ENCODE measurements around the gene CST4. TPM values are rescaled to one million over a fixed set of nuclear protein-coding genes. Genes with fewer than 3 reads are reported as not detected.

The CST4 gene
- total RNA-seq, 1 donor from 2014 or later, result not detected

DNA sequence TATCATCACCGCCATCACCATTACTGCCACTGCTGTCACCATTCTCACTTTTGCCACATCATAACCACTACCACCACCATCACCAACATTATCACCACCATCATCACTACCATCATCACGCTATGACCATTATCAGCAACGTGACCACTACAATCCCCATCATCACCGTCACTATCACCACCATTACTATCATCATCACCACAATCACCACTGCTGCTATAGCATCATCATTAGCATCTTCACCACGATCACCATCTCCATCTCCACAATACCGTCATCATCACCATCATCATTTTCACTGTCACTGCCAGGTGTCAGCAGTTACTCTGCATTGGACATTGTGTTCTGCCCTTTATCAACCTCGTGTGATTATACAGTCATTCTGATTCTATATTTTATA is 19.0 kb downstream of the CST4 start:
- H3K9me3 Mint-ChIP-seq, result no peaks in the 10 kb centered on the region
- no peaks in the 10 kb centered on the region for H3K4me1 ChIP-seq
- H3F3A ChIP-seq (ENCODE audit: low read depth), result no peaks in the 10 kb centered on the region
- no peak overlapping the region for H2AFZ ChIP-seq (replicated peaks)
- H4K20me1 ChIP-seq (ENCODE audit: low read depth), result no peaks in the 10 kb centered on the region
- TF ChIP-seq EZH2phosphoT487 (IDR thresholded peaks at IDR 0.05) (no peak), EZH2 (IDR thresholded peaks at IDR 0.05) (no peak)
- TF ChIP-seq, protein P1, sequence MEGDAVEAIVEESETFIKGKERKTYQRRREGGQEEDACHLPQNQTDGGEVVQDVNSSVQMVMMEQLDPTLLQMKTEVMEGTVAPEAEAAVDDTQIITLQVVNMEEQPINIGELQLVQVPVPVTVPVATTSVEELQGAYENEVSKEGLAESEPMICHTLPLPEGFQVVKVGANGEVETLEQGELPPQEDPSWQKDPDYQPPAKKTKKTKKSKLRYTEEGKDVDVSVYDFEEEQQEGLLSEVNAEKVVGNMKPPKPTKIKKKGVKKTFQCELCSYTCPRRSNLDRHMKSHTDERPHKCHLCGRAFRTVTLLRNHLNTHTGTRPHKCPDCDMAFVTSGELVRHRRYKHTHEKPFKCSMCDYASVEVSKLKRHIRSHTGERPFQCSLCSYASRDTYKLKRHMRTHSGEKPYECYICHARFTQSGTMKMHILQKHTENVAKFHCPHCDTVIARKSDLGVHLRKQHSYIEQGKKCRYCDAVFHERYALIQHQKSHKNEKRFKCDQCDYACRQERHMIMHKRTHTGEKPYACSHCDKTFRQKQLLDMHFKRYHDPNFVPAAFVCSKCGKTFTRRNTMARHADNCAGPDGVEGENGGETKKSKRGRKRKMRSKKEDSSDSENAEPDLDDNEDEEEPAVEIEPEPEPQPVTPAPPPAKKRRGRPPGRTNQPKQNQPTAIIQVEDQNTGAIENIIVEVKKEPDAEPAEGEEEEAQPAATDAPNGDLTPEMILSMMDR (IDR thresholded peaks at IDR 0.05), result no peak
- H3K9me3 ChIP-seq (ENCODE audit: low read depth), result no peaks in the 10 kb centered on the region
- peaks cover 2% of the 10 kb centered on the region for H3K27me3 Mint-ChIP-seq (ENCODE audit: insufficient read depth, low read depth)
- no peak for DNase-seq (ENCODE audit: low spot score)
- H3K27ac ChIP-seq, result no peak overlapping the region
- no peak overlapping the region for H3K9ac ChIP-seq
- no peaks in the 10 kb centered on the region for H3K36me3 Mint-ChIP-seq
- H3K27ac Mint-ChIP-seq, result no peak overlapping the region
- H3K4me3 ChIP-seq, result no peak overlapping the region
- no peaks in the 10 kb centered on the region for H3K79me2 ChIP-seq (ENCODE audit: low read depth)
- H3K4me1 Mint-ChIP-seq, result no peaks in the 10 kb centered on the region
- no peak overlapping the region for H3K4me3 Mint-ChIP-seq
- H3K36me3 ChIP-seq, result no peaks in the 10 kb centered on the region
- no peaks in the 10 kb centered on the region for H3K27me3 ChIP-seq
- no peak overlapping the region for H3K4me2 ChIP-seq

DNA sequence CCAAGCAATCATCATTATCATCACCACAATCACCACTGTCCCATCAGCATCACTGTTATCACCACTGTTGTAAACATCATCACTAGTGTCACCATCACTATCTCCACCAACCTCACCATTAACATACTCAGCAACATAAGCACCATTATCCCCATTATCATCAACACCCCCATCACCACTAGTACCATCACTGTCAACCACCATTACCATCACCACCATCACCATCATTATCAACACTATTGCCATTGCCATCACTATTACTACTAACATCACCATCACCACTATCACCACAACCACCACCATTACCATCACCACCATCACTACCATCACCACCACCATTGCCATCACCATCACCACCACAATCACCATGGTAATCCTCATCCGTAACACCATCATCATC is 19.5 kb downstream of the CST4 start:
- H2AFZ ChIP-seq (replicated peaks), result no peak overlapping the region
- DNase-seq (ENCODE audit: low spot score), result no peak
- no peak overlapping the region for H3K9ac ChIP-seq
- H3K9me3 ChIP-seq (ENCODE audit: low read depth), result no peaks in the 10 kb centered on the region
- H3K4me3 ChIP-seq, result no peak overlapping the region
- Mint-ChIP-seq H3K36me3 (no peaks in the 10 kb centered on the region), H3K4me1 (peaks cover under 1% of the 10 kb centered on the region), H3K9me3 (no peaks in the 10 kb centered on the region), H3K27ac (no peak overlapping the region), H3K4me3 (no peak overlapping the region), H3K27me3 (ENCODE audit: insufficient read depth, low read depth) (peaks cover 2% of the 10 kb centered on the region)
- H3K79me2 ChIP-seq (ENCODE audit: low read depth), result no peaks in the 10 kb centered on the region
- no peaks in the 10 kb centered on the region for H3K36me3 ChIP-seq
- H3F3A ChIP-seq (ENCODE audit: low read depth), result no peaks in the 10 kb centered on the region
- no peaks in the 10 kb centered on the region for H3K4me1 ChIP-seq
- H3K4me2 ChIP-seq, result no peak overlapping the region
- H4K20me1 ChIP-seq (ENCODE audit: low read depth), result no peaks in the 10 kb centered on the region
- no peak overlapping the region for H3K27ac ChIP-seq
- TF ChIP-seq EZH2 (IDR thresholded peaks at IDR 0.05) (no peak), EZH2phosphoT487 (IDR thresholded peaks at IDR 0.05) (no peak)
- TF ChIP-seq, protein P1 (IDR thresholded peaks at IDR 0.05), result no peak
- H3K27me3 ChIP-seq, result no peaks in the 10 kb centered on the region

DNA sequence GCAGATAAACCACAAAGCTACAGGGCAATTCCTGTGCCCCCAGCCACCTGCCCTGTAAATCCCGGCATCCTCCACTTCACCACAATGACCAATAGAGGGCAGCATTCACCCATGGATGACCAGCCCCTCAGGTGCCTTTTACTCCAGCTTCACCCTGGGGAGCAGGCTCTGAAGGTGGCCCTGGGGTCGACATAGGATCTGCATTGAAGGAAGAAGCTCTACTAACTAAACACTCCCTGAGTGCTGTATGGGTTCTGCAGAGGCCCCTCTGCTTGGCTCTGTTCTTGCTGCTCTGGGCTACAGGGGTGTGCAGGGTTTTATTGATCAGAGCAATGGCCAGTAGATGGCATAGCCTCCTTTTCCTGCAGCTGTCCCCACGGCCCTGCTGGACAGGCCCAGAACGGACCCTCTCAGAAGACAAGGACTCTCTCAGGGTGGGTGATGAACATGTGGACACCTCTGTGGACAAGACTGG is 20.3 kb downstream of the CST4 start:
- H3K9me3 Mint-ChIP-seq, result no peaks in the 10 kb centered on the region
- peak; percentile 72 for DNase-seq (ENCODE audit: low spot score)

More for the DNA sequence above, 20.3 kb downstream of the CST4 start:
- Histone ChIP-seq H3K36me3 (no peaks in the 10 kb centered on the region), H3K9ac (no peak overlapping the region), H3K79me2 (ENCODE audit: low read depth) (no peaks in the 10 kb centered on the region), H3K4me2 (no peak overlapping the region), H3K27ac (no peak overlapping the region), H3K27me3 (no peaks in the 10 kb centered on the region), H4K20me1 (ENCODE audit: low read depth) (no peaks in the 10 kb centered on the region), H2AFZ (replicated peaks) (no peak overlapping the region), H3F3A (ENCODE audit: low read depth) (no peaks in the 10 kb centered on the region), H3K9me3 (ENCODE audit: low read depth) (no peaks in the 10 kb centered on the region), H3K4me1 (no peaks in the 10 kb centered on the region), H3K4me3 (no peak overlapping the region)
- H3K27ac Mint-ChIP-seq, result no peak overlapping the region
- no peak overlapping the region for H3K4me3 Mint-ChIP-seq
- no peaks in the 10 kb centered on the region for H3K36me3 Mint-ChIP-seq
- peaks cover 2% of the 10 kb centered on the region for H3K27me3 Mint-ChIP-seq (ENCODE audit: insufficient read depth, low read depth)
- TF ChIP-seq EZH2phosphoT487 (IDR thresholded peaks at IDR 0.05) (no peak), EZH2 (IDR thresholded peaks at IDR 0.05) (no peak)
- TF ChIP-seq, protein P1 (IDR thresholded peaks at IDR 0.05), result peak; percentile 95
- H3K4me1 Mint-ChIP-seq, result peaks cover 3% of the 10 kb centered on the region

All from neural progenitor cell (in vitro differentiated cells).